ENCODE data around the gene MATN1.

MATN1 gene

DNA sequence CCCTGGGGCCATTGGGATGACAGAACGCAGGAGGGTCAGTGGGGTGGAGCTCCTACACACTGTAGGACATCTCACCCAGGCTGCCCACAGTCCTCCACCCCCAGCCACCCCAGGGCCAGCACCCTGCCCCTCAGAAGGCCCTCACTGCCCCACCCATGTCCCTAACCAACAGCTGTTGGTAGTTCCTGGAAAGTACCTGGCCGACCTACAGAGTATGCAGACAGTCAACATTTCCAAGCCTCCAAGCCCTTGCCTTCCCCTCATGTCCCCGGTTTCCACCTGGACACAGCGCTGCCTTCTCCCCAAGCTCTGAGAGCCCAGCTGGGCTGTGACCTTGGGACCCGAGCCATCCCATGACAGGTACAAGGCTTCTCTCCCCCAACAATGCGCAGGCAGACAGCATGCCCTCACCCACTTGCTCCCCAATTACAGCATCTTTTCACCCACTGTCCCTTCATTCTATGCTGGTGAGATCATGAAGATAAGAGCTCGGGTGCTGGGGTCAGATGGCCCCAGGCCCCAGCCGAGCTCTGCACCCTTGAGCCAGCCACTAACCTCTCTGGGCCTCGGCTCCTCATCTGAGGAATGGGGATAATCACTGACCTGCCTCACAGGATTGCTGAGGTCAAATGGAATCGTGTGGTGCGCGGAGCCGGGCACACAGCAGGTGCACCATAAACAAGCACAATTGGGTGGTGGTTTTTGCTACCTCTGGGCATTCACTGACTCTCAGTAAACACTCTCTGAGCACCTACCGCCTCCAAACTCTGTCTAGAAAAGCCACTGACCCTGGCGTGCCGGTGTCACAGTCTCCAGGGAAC is 23.0 kb upstream of the MATN1 start:
- TF ChIP-seq CTCF (IDR thresholded peaks at IDR 0.05; ENCODE audit: low read depth, low read length): no peak
- H3K4me3 ChIP-seq (ENCODE audit: low read depth, low read length): no peak overlapping the region

DNA sequence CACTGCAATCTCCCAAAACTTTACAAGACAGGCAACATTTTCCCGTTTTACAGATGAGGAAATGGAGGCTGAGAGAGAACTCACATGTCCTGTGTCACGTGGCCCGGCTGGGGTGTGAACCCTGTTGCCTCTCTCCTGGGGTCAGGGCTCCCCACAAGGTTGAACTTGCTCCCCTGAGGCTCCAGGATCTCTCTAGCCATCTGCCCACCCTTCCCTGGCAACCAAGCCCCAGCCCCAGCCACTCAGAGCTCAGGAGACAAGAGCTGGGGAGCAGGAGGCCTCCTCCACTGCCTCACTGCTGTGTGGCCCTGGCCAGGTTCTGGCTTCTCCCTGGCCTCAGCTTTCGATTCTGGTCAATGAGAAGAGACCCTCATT is 22.4 kb upstream of the MATN1 start:
- TF ChIP-seq CTCF (IDR thresholded peaks at IDR 0.05; ENCODE audit: low read depth, low read length): no peak
- no peak overlapping the region for H3K4me3 ChIP-seq (ENCODE audit: low read depth, low read length)

GRCh38 chr1:30745156-30745833 is 21.9 kb upstream of the MATN1 start:
- no peak overlapping the region for H3K4me3 ChIP-seq (ENCODE audit: low read depth, low read length)
- TF ChIP-seq CTCF (IDR thresholded peaks at IDR 0.05; ENCODE audit: low read depth, low read length): no peak

- no peak for TF ChIP-seq CTCF (IDR thresholded peaks at IDR 0.05; ENCODE audit: low read depth, low read length)
- H3K4me3 ChIP-seq (ENCODE audit: low read depth, low read length): no peak overlapping the region
Observed at GRCh38 chr1:30744060-30744756, 20.8 kb upstream of the MATN1 start.

- TF ChIP-seq CTCF (IDR thresholded peaks at IDR 0.05; ENCODE audit: low read depth, low read length): no peak
- H3K4me3 ChIP-seq (ENCODE audit: low read depth, low read length): no peak overlapping the region
Observed at GRCh38 chr1:30743584-30744059, 20.2 kb upstream of the MATN1 start.

GRCh38 chr1:30742963-30743559 is 19.7 kb upstream of the MATN1 start:
- H3K4me3 ChIP-seq (ENCODE audit: low read depth, low read length): no peak overlapping the region

More at GRCh38 chr1:30742963-30743559, 19.7 kb upstream of the MATN1 start:
- TF ChIP-seq CTCF (IDR thresholded peaks at IDR 0.05; ENCODE audit: low read depth, low read length): no peak
